HepG2 (cell line): ENCODE results near the gene NSD1. TPM values are rescaled to one million over a fixed set of nuclear protein-coding genes. Genes with fewer than 3 reads are reported as not detected.

Experiments
- ATM ChIP-seq: fragments of 450-650 bp; IDR thresholded peaks from 2 replicates; pipeline ENCODE4 v1.7.1; 2017; ENCODE audit warnings: mild to moderate bottlenecking, borderline replicate concordance
- CEBPG ChIP-seq: IDR thresholded peaks from 2 replicates; pipeline ENCODE4 v1.6.1; 2016
- ETV5 ChIP-seq: IDR thresholded peaks from 2 replicates; pipeline ENCODE4 v1.6.1; 2018; ENCODE audit warnings: missing biosample characterization, missing genetic modification reagents, inconsistent platforms, borderline replicate concordance
- HNRNPUL1 ChIP-seq: fragments of 200-400 bp; formaldehyde crosslinking; IDR thresholded peaks from 2 replicates; pipeline ENCODE4 v1.6.1; 2017; ENCODE audit warnings: low read depth, mild to moderate bottlenecking, low read length, moderate library complexity
- KDM5B ChIP-seq: sonication (generic); formaldehyde crosslinking; IDR thresholded peaks from 2 replicates; pipeline ENCODE4 v1.4.0; 2020; ENCODE audit warnings: missing genetic modification reagents, mild to moderate bottlenecking, borderline replicate concordance
- KLF16 ChIP-seq, 2 experiments: sonication (generic) in 1 of 2; formaldehyde crosslinking in 1 of 2; IDR thresholded peaks; 2 replicates each; pipeline versions ENCODE4 v1.6.1 to v1.8.0; 2016 to 2023; ENCODE audit warnings: missing genetic modification reagents in 2 of 2, missing compliant biosample characterization in 1 of 2
- KMT2B ChIP-seq: IDR thresholded peaks from 2 replicates; pipeline ENCODE4 v1.6.1; 2016; ENCODE audit warnings: missing genetic modification reagents, missing compliant biosample characterization
- NCOR1 ChIP-seq: fragments of 200-600 bp; sonication (generic); IDR thresholded peaks from 2 replicates; pipeline ENCODE4 v1.7.0; 2017; ENCODE audit warnings: antibody characterized with exemption, low read length, borderline replicate concordance
- NR2F6 ChIP-seq, 2 experiments: IDR thresholded peaks; 2 replicates each; pipeline ENCODE4 v1.6.1; 2016; ENCODE audit warnings: antibody characterized with exemption in 1 of 2, mild to moderate bottlenecking in 1 of 2
- PCBP1 ChIP-seq: fragments of 200-400 bp; formaldehyde crosslinking; IDR thresholded peaks from 2 replicates; pipeline ENCODE4 v1.6.1; 2017; ENCODE audit warnings: mild to moderate bottlenecking, low read depth, low read length, borderline replicate concordance
- SETDB1 ChIP-seq: sonication (generic); formaldehyde crosslinking; IDR thresholded peaks from 2 replicates; pipeline ENCODE4 v1.5.1; 2020; ENCODE audit warnings: missing genetic modification reagents, mild to moderate bottlenecking, borderline replicate concordance
- THRA ChIP-seq: sonication (generic); formaldehyde crosslinking; IDR thresholded peaks from 2 replicates; pipeline ENCODE4 v1.4.0; 2020; ENCODE audit warnings: missing genetic modification reagents, borderline replicate concordance
- ZIK1 ChIP-seq: sonication (generic); formaldehyde crosslinking; IDR thresholded peaks from 2 replicates; pipeline ENCODE4 v1.5.0; 2020; ENCODE audit warnings: mild to moderate bottlenecking, low read depth, missing genetic modification reagents, borderline replicate concordance
- ZNF138 ChIP-seq: sonication (generic); formaldehyde crosslinking; IDR thresholded peaks from 2 replicates; pipeline ENCODE4 v1.5.0; 2020; ENCODE audit warnings: mild to moderate bottlenecking, low read depth, missing genetic modification reagents
- ZNF33B ChIP-seq: sonication (generic); formaldehyde crosslinking; IDR thresholded peaks from 2 replicates; pipeline ENCODE4 v1.5.1; 2020; ENCODE audit warnings: mild to moderate bottlenecking, missing genetic modification reagents
- ZNF747 ChIP-seq: sonication (generic); formaldehyde crosslinking; IDR thresholded peaks from 2 replicates; pipeline ENCODE4 v1.8.1; 2023; ENCODE audit warnings: missing genetic modification reagents, mild to moderate bottlenecking, borderline replicate concordance
- ZNF776 ChIP-seq: sonication (generic); formaldehyde crosslinking; IDR thresholded peaks from 2 replicates; pipeline ENCODE4 v1.4.0; 2020; ENCODE audit warnings: mild to moderate bottlenecking, missing genetic modification reagents
- ZNF777 ChIP-seq: sonication (generic); formaldehyde crosslinking; IDR thresholded peaks from 2 replicates; pipeline ENCODE4 v1.4.0; 2020; ENCODE audit warnings: missing genetic modification reagents
- ZNF781 ChIP-seq: sonication (generic); formaldehyde crosslinking; IDR thresholded peaks from 2 replicates; pipeline ENCODE4 v1.5.1; 2020; ENCODE audit warnings: borderline replicate concordance, mild to moderate bottlenecking, missing genetic modification reagents; ENCODE audit errors: not compliant biosample characterization
- polyA plus RNA-seq, 8 experiments: library from polyadenylated mRNA; depleted of rRNA in 3 of 8; stranded (reverse) in 7 of 8; unstranded in 1 of 8; fragments of >200 nt; fragmentation: Illumina TruSeq in 4 of 8; extraction: Trizol in 4 of 8; gene quantifications; 2 replicates each; pipeline versions ENCODE4 v1.2.1 to v1.2.3, GENCODE V29; 2011 to 2016; ENCODE audit warnings: low read depth in 4 of 8, missing spikeins in 1 of 8, mixed read lengths in 1 of 8; ENCODE audit not compliant: insufficient read depth in 1 of 8
- total RNA-seq, 5 experiments: library from RNA; depleted of rRNA; stranded (reverse); fragments of >200 nt; fragmentation: Illumina TruSeq; extraction: Trizol; gene quantifications; 2 replicates each; pipeline ENCODE4 v1.2.3, GENCODE V29; 2016; ENCODE audit warnings: low read depth in 1 of 5
- TF ChIP-seq, protein P1 (sequence below): sonication (generic); formaldehyde crosslinking; IDR thresholded peaks from 2 replicates; pipeline ENCODE4 v1.4.0; 2020; ENCODE audit warnings: missing genetic modification reagents, low read depth, mild to moderate bottlenecking, borderline replicate concordance
- TF ChIP-seq, protein P2 (sequence below): sonication (generic); formaldehyde crosslinking; IDR thresholded peaks from 2 replicates; pipeline ENCODE4 v1.4.0; 2020; ENCODE audit warnings: missing genetic modification reagents
- TF ChIP-seq, protein P3 (sequence below): sonication (generic); formaldehyde crosslinking; IDR thresholded peaks from 2 replicates; pipeline ENCODE4 v1.4.0; 2020; ENCODE audit warnings: mild to moderate bottlenecking, missing genetic modification reagents
- TF ChIP-seq, protein P4 (sequence below), 2 experiments: fragments of 450-650 bp in 1 of 2; sonication (generic) in 1 of 2; formaldehyde crosslinking; IDR thresholded peaks; 2 replicates each; pipeline versions ENCODE4 v1.5.0 to v1.8.0; 2020 to 2022; ENCODE audit warnings: mild to moderate bottlenecking in 1 of 2, missing genetic modification reagents in 1 of 2

The NSD1 gene
- total and polyA plus RNA-seq, 2 of the 13 experiments (the other 11 are each of a cell fraction or from before 2014, with no cell fraction given) = 0.01 to 0.09 TPM

- TF ChIP-seq ZNF138 (CRISPR knock-in tag) = no peak
- TF ChIP-seq ZNF776 = 0 out of 2 replicates have a peak, but pooled peaks have one; percentile 41
- 0 out of 2 replicates have a peak, but pooled peaks have one; percentile 31 for TF ChIP-seq ZNF747
- TF ChIP-seq NCOR1 = peak; percentile 33; the same call in 1 of the 2 replicates
- no peak for TF ChIP-seq KMT2B (CRISPR knock-in tag)
- no peak for TF ChIP-seq ZNF781 (CRISPR knock-in tag)
- TF ChIP-seq, protein P1, sequence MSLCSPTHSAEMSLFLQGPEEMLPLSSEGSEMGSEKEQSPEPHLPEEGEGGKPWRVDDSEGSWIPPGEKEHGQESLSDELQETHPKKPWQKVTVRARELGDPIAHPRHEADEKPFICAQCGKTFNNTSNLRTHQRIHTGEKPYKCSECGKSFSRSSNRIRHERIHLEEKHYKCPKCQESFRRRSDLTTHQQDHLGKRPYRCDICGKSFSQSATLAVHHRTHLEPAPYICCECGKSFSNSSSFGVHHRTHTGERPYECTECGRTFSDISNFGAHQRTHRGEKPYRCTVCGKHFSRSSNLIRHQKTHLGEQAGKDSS (CRISPR knock-in tag) = peak; percentile 57
- TF ChIP-seq ZNF33B = 0 out of 2 replicates have a peak, but pooled peaks have one; percentile 21
- peak in 1 of 2 experiments; percentile 73; a peak in 1 of 4 replicates for TF ChIP-seq KLF16 (CRISPR knock-in tag; IDR thresholded peaks at IDR 0.05)
- TF ChIP-seq, protein P2, sequence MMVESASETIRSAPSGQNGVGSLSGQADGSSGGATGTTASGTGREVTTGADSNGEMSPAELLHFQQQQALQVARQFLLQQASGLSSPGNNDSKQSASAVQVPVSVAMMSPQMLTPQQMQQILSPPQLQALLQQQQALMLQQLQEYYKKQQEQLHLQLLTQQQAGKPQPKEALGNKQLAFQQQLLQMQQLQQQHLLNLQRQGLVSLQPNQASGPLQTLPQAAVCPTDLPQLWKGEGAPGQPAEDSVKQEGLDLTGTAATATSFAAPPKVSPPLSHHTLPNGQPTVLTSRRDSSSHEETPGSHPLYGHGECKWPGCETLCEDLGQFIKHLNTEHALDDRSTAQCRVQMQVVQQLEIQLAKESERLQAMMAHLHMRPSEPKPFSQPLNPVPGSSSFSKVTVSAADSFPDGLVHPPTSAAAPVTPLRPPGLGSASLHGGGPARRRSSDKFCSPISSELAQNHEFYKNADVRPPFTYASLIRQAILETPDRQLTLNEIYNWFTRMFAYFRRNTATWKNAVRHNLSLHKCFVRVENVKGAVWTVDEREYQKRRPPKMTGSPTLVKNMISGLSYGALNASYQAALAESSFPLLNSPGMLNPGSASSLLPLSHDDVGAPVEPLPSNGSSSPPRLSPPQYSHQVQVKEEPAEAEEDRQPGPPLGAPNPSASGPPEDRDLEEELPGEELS = no peak; the same call in 1 of the 2 replicates
- no peak for TF ChIP-seq ETV5 (CRISPR knock-in tag)
- TF ChIP-seq HNRNPUL1 = no peak
- TF ChIP-seq THRA (CRISPR knock-in tag) = peak; percentile 43; the same call in 1 of the 2 replicates
- no peak for TF ChIP-seq ZIK1 (CRISPR knock-in tag)
- peak; percentile 89 for TF ChIP-seq NR2F6 (IDR thresholded peaks at IDR 0.05)
- peak; percentile 95 for TF ChIP-seq NR2F6 (CRISPR knock-in tag; IDR thresholded peaks at IDR 0.05)
- peak; percentile 95 for TF ChIP-seq CEBPG (CRISPR knock-in tag)
- TF ChIP-seq, protein P3, sequence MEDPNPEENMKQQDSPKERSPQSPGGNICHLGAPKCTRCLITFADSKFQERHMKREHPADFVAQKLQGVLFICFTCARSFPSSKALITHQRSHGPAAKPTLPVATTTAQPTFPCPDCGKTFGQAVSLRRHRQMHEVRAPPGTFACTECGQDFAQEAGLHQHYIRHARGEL (CRISPR knock-in tag) = no peak
- TF ChIP-seq ATM = no peak
- no peak for TF ChIP-seq SETDB1 (CRISPR knock-in tag)
- TF ChIP-seq ZNF777 = no peak
- no peak for TF ChIP-seq PCBP1
- peak; percentile 39; the same call in 1 of the 2 replicates for TF ChIP-seq KDM5B (CRISPR knock-in tag)
- TF ChIP-seq, protein P4, sequence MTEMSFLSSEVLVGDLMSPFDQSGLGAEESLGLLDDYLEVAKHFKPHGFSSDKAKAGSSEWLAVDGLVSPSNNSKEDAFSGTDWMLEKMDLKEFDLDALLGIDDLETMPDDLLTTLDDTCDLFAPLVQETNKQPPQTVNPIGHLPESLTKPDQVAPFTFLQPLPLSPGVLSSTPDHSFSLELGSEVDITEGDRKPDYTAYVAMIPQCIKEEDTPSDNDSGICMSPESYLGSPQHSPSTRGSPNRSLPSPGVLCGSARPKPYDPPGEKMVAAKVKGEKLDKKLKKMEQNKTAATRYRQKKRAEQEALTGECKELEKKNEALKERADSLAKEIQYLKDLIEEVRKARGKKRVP (CRISPR knock-in tag; IDR thresholded peaks at IDR 0.05) = peak in 1 of 2 experiments; percentile 66; a peak in 2 of 4 replicates
Observed at GRCh38 chr5:177094224-177095087, 39.1 kb upstream of the NSD1 start (continued).
